CD14-positive monocyte (primary cell): ENCODE data around the gene MEOX1. TPM values are rescaled to one million over a fixed set of nuclear protein-coding genes. Genes with fewer than 3 reads are reported as not detected.

Experiments
- DNase-seq, 3 donors: peaks; one replicate each; pipeline ENCODE4 v3.0.0-alpha.2; 2011 to 2022
- H2AFZ ChIP-seq: 2 replicates; pipeline ENCODE4 v1.6.0; 2012; ENCODE audit warnings: mild to moderate bottlenecking, low read depth, low read length, inconsistent platforms; ENCODE audit not compliant: insufficient read depth, poor library complexity, severe bottlenecking
- H3K27ac ChIP-seq, 2 donors: 1 replicate in 1 of 2; 2 replicates in 1 of 2; pipeline ENCODE4 v1.5.1; 2012 to 2013; ENCODE audit warnings: low read length in 2 of 2, control low read depth in 1 of 2, inconsistent platforms in 1 of 2, low read depth in 1 of 2, mild to moderate bottlenecking in 1 of 2
- H3K27me3 ChIP-seq, 2 donors: one replicate each; pipeline versions ENCODE4 v1.6.0 to v1.6.1; 2011 to 2013; ENCODE audit warnings: low read length in 2 of 2; ENCODE audit not compliant: control insufficient read depth in 2 of 2, insufficient read depth in 2 of 2
- H3K36me3 ChIP-seq, 2 donors: replicated peaks in 1 of 2; 1 replicate in 1 of 2; 2 replicates in 1 of 2; pipeline versions ENCODE4 v1.5.1 to v1.6.1; 2012 to 2013; ENCODE audit warnings: low read length in 2 of 2, control low read depth in 1 of 2, inconsistent platforms in 1 of 2, mild to moderate bottlenecking in 1 of 2; ENCODE audit not compliant: insufficient read depth in 2 of 2, control insufficient read depth in 1 of 2
- H3K4me1 ChIP-seq, 2 donors: 1 replicate in 1 of 2; 2 replicates in 1 of 2; pipeline versions ENCODE4 v1.5.1 to v1.6.1; 2012 to 2013; ENCODE audit warnings: low read length in 2 of 2, control low read depth in 1 of 2, inconsistent platforms in 1 of 2, mild to moderate bottlenecking in 1 of 2, moderate library complexity in 1 of 2; ENCODE audit not compliant: insufficient read depth in 2 of 2, control insufficient read depth in 1 of 2
- H3K4me2 ChIP-seq: replicated peaks from 2 replicates; pipeline ENCODE3; 2012; ENCODE audit warnings: low read length, moderate library complexity, mild to moderate bottlenecking; ENCODE audit not compliant: poor library complexity, severe bottlenecking; ENCODE audit errors: extremely low read depth
- H3K4me3 ChIP-seq, 3 experiments: fragments of 200-600 bp in 1 of 3; sonication (generic) in 1 of 3; replicated peaks in 1 of 3; 1 replicate in 2 of 3; 2 replicates in 1 of 3; pipeline ENCODE4 v1.5.1; 2011 to 2013; ENCODE audit warnings: low read length in 3 of 3, mild to moderate bottlenecking in 3 of 3, control low read depth in 2 of 3, low read depth in 2 of 3, inconsistent platforms in 1 of 3, moderate library complexity in 1 of 3
- H3K79me2 ChIP-seq: 2 replicates; pipeline ENCODE4 v1.6.0; 2012; ENCODE audit warnings: mild to moderate bottlenecking, control low read depth, inconsistent platforms, low read length, moderate library complexity; ENCODE audit not compliant: insufficient read depth
- H3K9ac ChIP-seq: 2 replicates; pipeline ENCODE4 v1.6.0; 2017; ENCODE audit warnings: low read length, mild to moderate bottlenecking; ENCODE audit not compliant: insufficient read depth, poor library complexity, severe bottlenecking
- H3K9me3 ChIP-seq, 2 donors: replicated peaks in 1 of 2; 1 replicate in 1 of 2; 2 replicates in 1 of 2; pipeline versions ENCODE4 v1.5.1 to v1.6.1; 2012 to 2013; ENCODE audit warnings: low read length in 2 of 2, control low read depth in 1 of 2; ENCODE audit not compliant: control insufficient read depth in 1 of 2, insufficient read depth in 1 of 2
- H4K20me1 ChIP-seq: 2 replicates; pipeline ENCODE4 v1.6.0; 2012; ENCODE audit warnings: mild to moderate bottlenecking, low read length, control low read depth, moderate library complexity; ENCODE audit not compliant: insufficient read depth
- H3K27ac Mint-ChIP-seq, 7 donors: one replicate each; pipeline ENCODE4 v1.8.0; 2020; ENCODE audit warnings: mild to moderate bottlenecking in 7 of 7, mixed read lengths in 7 of 7, moderate library complexity in 6 of 7, inconsistent platforms in 2 of 7
- H3K27me3 Mint-ChIP-seq, 3 donors: one replicate each; pipeline ENCODE4 v1.8.0; 2021 to 2022; ENCODE audit warnings: low read depth in 3 of 3, mild to moderate bottlenecking in 3 of 3, mixed read lengths in 3 of 3, moderate library complexity in 3 of 3, inconsistent platforms in 1 of 3
- H3K36me3 Mint-ChIP-seq, 2 donors: one replicate each; pipeline ENCODE4 v1.8.0; 2020; ENCODE audit warnings: mixed read lengths in 2 of 2, inconsistent platforms in 1 of 2, mild to moderate bottlenecking in 1 of 2
- H3K4me1 Mint-ChIP-seq: one replicate; pipeline ENCODE4 v1.8.0; 2020; ENCODE audit warnings: mild to moderate bottlenecking, mixed read lengths
- H3K4me3 Mint-ChIP-seq, 2 donors: one replicate each; pipeline ENCODE4 v1.8.0; 2020; ENCODE audit warnings: mild to moderate bottlenecking in 2 of 2, mixed read lengths in 2 of 2, moderate library complexity in 1 of 2
- H3K9me3 Mint-ChIP-seq, 7 donors: one replicate each; pipeline ENCODE4 v1.8.0; 2020 to 2022; ENCODE audit warnings: mixed read lengths in 7 of 7, mild to moderate bottlenecking in 6 of 7, moderate library complexity in 6 of 7, inconsistent platforms in 2 of 7
- CTCF ChIP-seq: fragments of 200-600 bp; IDR thresholded peaks from one replicate; pipeline ENCODE4 v1.8.0; 2022; ENCODE audit warnings: antibody characterized with exemption, mild to moderate bottlenecking
- WGBS: methylation state at CpG from one replicate; pipeline ENCODE4 v1.1.5; 2013; ENCODE audit warnings: missing lambda C conversion rate; ENCODE audit not compliant: insufficient coverage; 5-methylcytosine and 5-hydroxymethylcytosine counted together
- intact Hi-C, 2 donors: fragments of 100-400 bp; cut with micrococcal nuclease; formaldehyde crosslinking; loops; one replicate each; pipeline versions ENCODE4 v1.15.0 to v1.15.1; 2023
- polyA plus RNA-seq, 3 donors: library from polyadenylated mRNA; depleted of rRNA in 1 of 3; unstranded in 2 of 3; stranded (reverse) in 1 of 3; fragments of 300-500 nt in 2 of 3; fragments of >200 nt in 1 of 3; fragmentation: Illumina TruSeq in 2 of 3; gene quantifications; 1 replicate in 2 of 3; 2 replicates in 1 of 3; pipeline ENCODE4 v1.2.3, GENCODE V29; 2012 to 2021

Gene MEOX1
- polyA plus RNA-seq, 3 donors = 0.06 TPM; not detected in 2

GRCh38 chr17:43619705-43620104, 42.0 kb downstream of the MEOX1 start:
- Mint-ChIP-seq H3K4me1 (peaks cover 9% of the 10 kb centered on the region), H3K9me3 (peaks cover 0 to 2% (median 0%) of the 10 kb centered on the region in 7 donors), H3K4me3 (no peak overlapping the region), H3K27me3 (peaks cover 3 to 20% (median 13%) of the 10 kb centered on the region in 3 donors), H3K27ac (no peak overlapping the region), H3K36me3 (no peaks in the 10 kb centered on the region)
- Histone ChIP-seq H3K4me3 (no peak overlapping the region), H4K20me1 (no peaks in the 10 kb centered on the region), H2AFZ (no peak overlapping the region), H3K27me3 (no peaks in the 10 kb centered on the region), H3K9me3 (no peaks in the 10 kb centered on the region), H3K27ac (no peak overlapping the region), H3K79me2 (no peaks in the 10 kb centered on the region), H3K9ac (no peak overlapping the region), H3K4me2 (no peak overlapping the region), H3K36me3 (no peaks in the 10 kb centered on the region), H3K4me1 (no peaks in the 10 kb centered on the region)
- 75% methylated on average over 1 of the region's 5 CpGs for WGBS
- no peak for DNase-seq
- intact Hi-C loops = no loop called here
- TF ChIP-seq CTCF = no peak

- no peak for TF ChIP-seq CTCF
- Histone ChIP-seq H3K27ac (no peak overlapping the region), H3K4me2 (no peak overlapping the region), H3K27me3 (peaks cover 0 to 2% of the 10 kb centered on the region in 2 donors), H4K20me1 (no peaks in the 10 kb centered on the region), H3K4me3 (no peak overlapping the region), H3K9me3 (no peaks in the 10 kb centered on the region), H3K36me3 (no peaks in the 10 kb centered on the region), H3K9ac (no peak overlapping the region), H3K4me1 (no peaks in the 10 kb centered on the region), H2AFZ (no peak overlapping the region), H3K79me2 (no peaks in the 10 kb centered on the region)
- DNase-seq = no peak
- intact Hi-C loops = no loop called here
- Mint-ChIP-seq H3K9me3 (peaks cover 0 to 2% (median 0%) of the 10 kb centered on the region in 7 donors), H3K27ac (no peak overlapping the region), H3K4me1 (peaks cover 9% of the 10 kb centered on the region), H3K27me3 (peaks cover 3 to 24% (median 18%) of the 10 kb centered on the region in 3 donors), H3K4me3 (no peak overlapping the region), H3K36me3 (no peaks in the 10 kb centered on the region)
- WGBS = 80% methylated on average over 1 of the region's 8 CpGs
Measured at GRCh38 chr17:43618276-43618675, 43.4 kb downstream of the MEOX1 start.
